OCI-LY7 (cell line): ENCODE data around the gene MT1E. TPM values are rescaled to one million over a fixed set of nuclear protein-coding genes. Genes with fewer than 3 reads are reported as not detected.

ENCODE experiments used
- BruUV-seq: library from RNA; stranded (reverse); fragments of 400-500 nt; replicated peaks from 2 replicates; lab custom pipeline; 2021; lab: Mats Ljungman, UMichigan
- CTCF ChIA-PET: fragments of 300-600 bp; sonication (Branson Sonifier 250); formaldehyde crosslinking; loops from one replicate; lab custom pipeline; 2022; ENCODE audit warnings: antibody characterized with exemption; ENCODE audit not compliant: unreplicated experiment; lab: Charles Lee
- POLR2A ChIA-PET: fragments of 300-600 bp; sonication (Branson Sonifier 250); formaldehyde crosslinking; loops from one replicate; lab custom pipeline; 2022; ENCODE audit warnings: antibody characterized with exemption; lab: Charles Lee
- DNase-seq: peaks from one replicate; pipeline ENCODE4 v3.0.0-alpha.2; 2015; ENCODE audit warnings: low spot score
- H2AFZ ChIP-seq: fragments of 200-600 bp; sonication (generic), shearing (Covaris generic); 2 replicates; pipeline ENCODE4 v1.6.1; 2014; ENCODE audit warnings: mild to moderate bottlenecking, antibody characterized with exemption, low read length, moderate library complexity
- H3K27ac ChIP-seq: fragments of 200-600 bp; sonication (generic); 2 replicates; pipeline ENCODE4 v1.5.1; 2014; ENCODE audit warnings: mixed run types, low read depth, mild to moderate bottlenecking, moderate library complexity, low read length, inconsistent platforms; ENCODE audit not compliant: poor library complexity, severe bottlenecking
- H3K36me3 ChIP-seq: fragments of 200-600 bp; sonication (generic); 2 replicates; pipeline ENCODE4 v1.6.1; 2014; ENCODE audit warnings: mild to moderate bottlenecking, antibody characterized with exemption, low read length, moderate library complexity, mixed read lengths; ENCODE audit not compliant: insufficient read depth
- H3K4me1 ChIP-seq: fragments of 200-600 bp; sonication (generic); 2 replicates; pipeline ENCODE4 v1.5.1; 2014; ENCODE audit warnings: mild to moderate bottlenecking, low read length; ENCODE audit not compliant: insufficient read depth, poor library complexity, severe bottlenecking
- H3K4me2 ChIP-seq: fragments of 200-600 bp; sonication (generic); 2 replicates; pipeline ENCODE4 v1.6.1; 2014; ENCODE audit warnings: mild to moderate bottlenecking, low read length
- H3K4me3 ChIP-seq: fragments of 200-600 bp; sonication (generic); 2 replicates; pipeline ENCODE4 v1.5.1; 2014; ENCODE audit warnings: mild to moderate bottlenecking, low read depth, low read length; ENCODE audit not compliant: poor library complexity, severe bottlenecking
- H3K79me2 ChIP-seq: fragments of 200-600 bp; sonication (generic); 2 replicates; pipeline ENCODE4 v1.6.1; 2016; ENCODE audit warnings: low read depth, mild to moderate bottlenecking, low read length, moderate library complexity, mixed read lengths; ENCODE audit not compliant: insufficient read depth
- H3K9me2 ChIP-seq: fragments of 200-600 bp; sonication (generic); 2 replicates; pipeline ENCODE4 v1.6.1; 2016; ENCODE audit warnings: mild to moderate bottlenecking, low read length, mixed read lengths; ENCODE audit not compliant: insufficient read depth
- H3K9me3 ChIP-seq: fragments of 200-600 bp; sonication (generic); 2 replicates; pipeline ENCODE4 v1.6.1; 2014; ENCODE audit warnings: mild to moderate bottlenecking, mixed run types, low read length, mixed read lengths
- H4K20me1 ChIP-seq: fragments of 200-600 bp; sonication (generic); 2 replicates; pipeline ENCODE4 v1.6.1; 2014; ENCODE audit warnings: mild to moderate bottlenecking, antibody characterized with exemption, low read length, moderate library complexity, mixed read lengths; ENCODE audit not compliant: insufficient read depth
- CTCF ChIP-seq: fragments of 200-600 bp; sonication (generic); conservative IDR thresholded peaks from 2 replicates; pipeline ENCODE4 v1.5.1; 2014; ENCODE audit warnings: mild to moderate bottlenecking, antibody characterized with exemption, low read length, moderate library complexity, mixed read lengths
- EZH2phosphoT487 ChIP-seq: fragments of 200-600 bp; sonication (generic); IDR thresholded peaks from 2 replicates; pipeline ENCODE4 v1.6.1; 2018; ENCODE audit warnings: low read depth, borderline replicate concordance, mild to moderate bottlenecking, mixed run types, antibody characterized with exemption, low read length, moderate library complexity, mixed read lengths
- intact Hi-C: fragments of 100-400 bp; cut with micrococcal nuclease; formaldehyde crosslinking; loops from one replicate; pipeline ENCODE4 v1.10.0; 2022; ENCODE audit not compliant: unreplicated experiment
- total RNA-seq, 2 experiments: library from RNA; depleted of rRNA in 1 of 2; stranded (reverse); fragments of >200 nt in 1 of 2; shearing (Covaris generic) in 1 of 2; gene quantifications; 2 replicates each; pipeline ENCODE4 v1.2.3, GENCODE V29; 2014 to 2022

Gene MT1E
- total RNA-seq, 2 experiments from 2014 or later = not detected

GRCh38 chr16:56634715-56635440 lies 9.3 kb downstream of the MT1E start:
- Histone ChIP-seq H3K9me2 (no peaks in the 10 kb centered on the region), H3K4me3 (no peak overlapping the region), H3K4me2 (no peak overlapping the region), H3K27ac (no peak overlapping the region), H4K20me1 (no peaks in the 10 kb centered on the region), H3K79me2 (no peaks in the 10 kb centered on the region), H2AFZ (no peak overlapping the region), H3K9me3 (no peaks in the 10 kb centered on the region), H3K36me3 (no peaks in the 10 kb centered on the region), H3K4me1 (peaks cover 7% of the 10 kb centered on the region)
- CTCF ChIA-PET = no interaction called here
- BruUV-seq = no TSS peak
- POLR2A ChIA-PET = no interaction called here
- no peak for DNase-seq
- intact Hi-C loops = no loop called here
- TF ChIP-seq EZH2phosphoT487 (no peak), CTCF (no peak)

- no peaks in the 10 kb centered on the region for H3K36me3 ChIP-seq
- intact Hi-C loops = no loop called here
- no TSS peak for BruUV-seq
- no peak overlapping the region for H3K4me3 ChIP-seq
- H3K9me3 ChIP-seq = no peaks in the 10 kb centered on the region
- H3K4me1 ChIP-seq = peaks cover under 1% of the 10 kb centered on the region
- ChIA-PET POLR2A (no interaction called here), CTCF (no interaction called here)
- no peaks in the 10 kb centered on the region for H3K9me2 ChIP-seq
- no peaks in the 10 kb centered on the region for H3K79me2 ChIP-seq
- no peaks in the 10 kb centered on the region for H4K20me1 ChIP-seq
- H3K4me2 ChIP-seq = no peak overlapping the region
- no peak overlapping the region for H2AFZ ChIP-seq
- H3K27ac ChIP-seq = no peak overlapping the region
- DNase-seq = no peak
- no peak for TF ChIP-seq EZH2phosphoT487
- TF ChIP-seq CTCF = no peak
Observed at GRCh38 chr16:56635441-56635967, 9.9 kb downstream of the MT1E start.
